Activated naive CD4-positive, alpha-beta T cell treated with Interleukin-2 at 50 U/mL for 16 hours (primary cell): Measurements from ENCODE around the gene YWHAE.
A peak's percentile ranks its signal among the peaks of the same experiment; 100 is the strongest.
"Not testable (repeated sequence)": the region's sequence is repeated elsewhere in the genome, so short reads cannot be mapped to it uniquely, and the experiment has no call there.

Source experiments
- DNase-seq: peaks from one replicate; pipeline ENCODE4 v3.0.0-alpha.2; 2020

The YWHAE gene

DNA sequence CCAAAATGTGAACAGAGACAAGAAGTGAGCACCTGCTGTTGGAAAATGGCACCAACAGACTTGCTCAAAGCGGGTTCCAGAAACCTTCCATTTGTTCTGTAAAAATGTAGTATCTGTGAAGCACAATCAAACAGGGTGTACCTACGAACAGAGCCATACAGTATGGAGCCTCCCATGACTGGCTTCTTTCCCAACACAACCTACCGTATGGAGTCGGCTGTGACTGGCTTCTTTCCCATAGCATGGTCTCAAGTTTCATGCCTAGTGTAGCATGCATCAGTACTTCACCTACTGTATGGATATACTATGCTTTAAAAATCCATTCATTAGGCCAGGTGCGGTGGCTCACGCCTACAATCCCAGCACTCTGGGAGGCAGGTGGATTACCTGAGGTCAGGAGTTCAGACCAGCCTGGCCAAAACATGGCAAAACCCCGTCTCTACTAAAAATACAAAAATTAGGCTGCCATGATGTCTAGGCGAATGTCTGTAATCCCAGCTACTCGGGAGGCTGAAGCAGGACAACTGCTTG, 26.2 kb downstream of the YWHAE start:
- no peak for DNase-seq

- DNase-seq, result no peak
Observed at GRCh38 chr17:1372618-1373017, 27.4 kb downstream of the YWHAE start.

GRCh38 chr17:1371893-1372590, 28.0 kb downstream of the YWHAE start:
- no peak for DNase-seq

GRCh38 chr17:1368588-1368987, 31.4 kb downstream of the YWHAE start:
- no peak for DNase-seq

DNA sequence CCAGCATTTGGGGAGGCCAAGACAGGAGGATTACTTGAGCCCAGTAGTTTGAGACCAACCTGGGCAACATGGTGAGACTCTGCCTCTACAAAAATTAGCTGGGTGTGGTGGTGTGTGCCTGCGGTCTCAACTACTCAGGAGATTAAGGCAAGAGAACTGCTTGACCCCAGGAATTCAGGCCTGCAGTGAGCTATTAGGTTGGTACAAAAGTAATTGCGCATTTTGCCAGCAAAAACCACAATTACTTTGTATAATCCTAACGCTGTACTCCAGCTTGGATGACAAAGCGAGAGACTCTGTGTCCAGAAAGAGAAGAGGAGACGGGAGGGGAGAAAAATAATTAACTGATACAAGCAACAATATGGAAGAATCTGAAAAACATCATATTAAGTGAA, 32.7 kb downstream of the YWHAE start:
- no peak for DNase-seq

- no peak for DNase-seq
Observed at GRCh38 chr17:1366234-1366633, 33.8 kb downstream of the YWHAE start.

DNA sequence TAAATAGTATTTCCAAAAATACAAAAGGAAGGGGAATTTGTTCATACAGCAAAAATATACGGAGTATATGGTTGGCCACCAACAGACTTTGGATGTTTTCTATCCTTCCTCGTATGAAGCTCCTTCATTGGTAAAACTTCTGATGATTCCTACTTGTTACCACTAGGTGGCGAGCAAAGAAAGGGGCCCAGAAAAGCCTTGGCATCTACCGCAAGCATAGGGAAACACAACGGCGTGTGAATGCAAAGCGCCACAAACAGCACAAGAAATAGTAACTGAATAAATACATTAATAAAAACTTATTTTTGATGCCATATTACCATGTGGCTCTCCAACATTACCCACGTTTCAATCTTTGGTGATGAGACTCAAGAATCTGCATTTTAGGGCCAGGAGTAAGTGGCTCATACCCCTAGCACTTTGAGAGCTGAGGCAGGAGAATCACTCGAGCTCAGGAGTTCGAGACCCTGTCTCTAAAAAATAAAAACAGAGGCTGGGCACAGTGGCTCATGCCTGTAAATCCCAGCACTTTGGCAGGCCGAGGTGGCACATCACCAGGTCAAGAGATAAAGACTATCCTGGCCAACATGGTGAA, 34.5 kb downstream of the YWHAE start:
- DNase-seq, result peak; percentile 52

GRCh38 chr17:1362964-1363363, 37.1 kb downstream of the YWHAE start:
- DNase-seq, result no peak

DNA sequence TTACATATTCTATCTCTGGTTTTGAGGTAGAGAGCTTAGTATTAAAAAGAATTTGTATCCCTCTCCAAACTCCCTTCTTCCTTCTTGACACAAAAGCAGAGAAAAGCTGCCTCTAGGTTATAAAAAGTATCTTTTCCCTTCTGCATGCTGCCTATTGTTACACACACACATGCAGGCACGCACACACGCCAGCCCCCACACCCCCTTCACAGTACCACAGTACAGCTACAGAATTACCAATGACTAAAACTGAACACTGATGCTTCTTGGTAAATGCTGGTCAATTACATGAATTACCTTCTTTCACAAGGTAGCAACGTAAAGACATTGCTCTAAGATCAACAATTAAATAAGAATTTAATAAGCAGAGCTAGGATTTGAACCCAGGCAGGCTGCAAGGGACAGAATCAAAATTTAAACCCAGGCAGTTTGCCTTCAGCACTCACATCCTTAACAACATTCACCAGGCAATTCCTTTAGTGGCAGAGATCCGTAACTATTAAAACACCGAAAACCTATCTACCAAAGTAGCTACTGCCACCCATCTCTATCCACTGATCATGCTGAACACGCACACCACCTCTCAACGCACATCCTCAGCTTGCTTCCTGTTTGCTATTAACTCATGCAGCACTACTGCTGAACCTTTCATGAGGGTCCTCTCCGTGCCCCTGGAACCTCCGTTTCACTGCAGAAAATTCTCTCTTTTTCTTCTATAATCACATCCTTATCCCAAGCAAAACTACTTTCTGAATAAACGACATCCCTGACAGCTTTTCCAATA, 37.8 kb downstream of the YWHAE start:
- peak; percentile 43 for DNase-seq

DNA sequence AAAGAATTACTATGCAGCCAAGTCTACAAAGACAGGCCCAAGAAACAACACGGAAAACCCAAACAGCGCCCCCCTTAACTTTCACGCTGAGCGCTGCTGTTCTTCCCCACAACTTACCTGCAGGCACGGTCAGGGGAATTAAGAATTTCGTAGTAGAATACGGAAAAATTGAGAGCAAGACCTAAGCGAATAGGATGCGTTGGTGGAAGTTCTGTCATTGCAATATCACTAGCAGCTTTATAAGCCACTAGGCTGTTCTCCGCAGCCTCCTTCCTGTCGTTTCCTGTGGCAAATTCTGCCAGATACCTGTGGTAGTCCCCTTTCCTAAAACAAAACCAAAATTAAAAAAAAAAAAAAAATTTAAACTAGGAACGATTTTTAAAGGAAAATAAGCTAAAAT, 39.0 kb downstream of the YWHAE start:
- peak; percentile 29 for DNase-seq

DNA sequence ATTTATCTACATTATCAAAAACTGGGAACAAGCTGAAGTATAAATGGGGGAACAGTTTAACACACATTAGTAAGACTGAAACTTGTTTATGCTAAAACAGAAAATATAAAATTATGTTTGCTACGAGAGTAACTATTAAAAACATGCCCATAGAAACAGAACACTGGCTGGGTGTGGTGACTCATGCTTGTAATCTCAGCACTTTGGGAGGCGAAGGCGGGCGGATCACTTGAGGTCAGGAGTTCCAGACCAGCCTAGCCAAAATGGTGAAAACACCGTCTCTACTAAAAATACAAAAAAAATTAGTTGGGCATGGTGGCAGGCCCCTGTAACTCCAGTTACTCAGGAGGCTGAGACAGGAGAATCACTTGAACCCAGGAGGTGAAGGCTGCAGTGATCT, 39.7 kb downstream of the YWHAE start:
- DNase-seq, result peak; percentile 55

DNA sequence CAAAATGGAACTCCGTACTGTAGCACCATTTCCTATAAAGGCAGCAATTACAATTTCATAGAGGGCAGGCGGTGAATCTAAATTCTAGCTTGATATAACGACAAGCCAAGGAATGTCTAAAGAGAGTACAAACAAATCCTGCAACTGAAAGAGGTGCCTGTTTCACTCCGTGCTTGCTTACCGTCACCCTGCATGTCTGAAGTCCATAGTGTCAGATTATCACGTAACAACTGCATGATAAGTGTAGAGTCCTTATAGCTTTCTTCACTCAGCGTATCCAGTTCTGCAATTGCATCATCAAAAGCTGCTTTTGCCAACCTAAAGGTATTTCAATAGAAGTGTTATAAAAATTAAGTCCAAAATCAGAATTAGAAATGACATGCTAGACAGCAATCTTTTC, 46.0 kb downstream of the YWHAE start:
- no peak for DNase-seq

DNA sequence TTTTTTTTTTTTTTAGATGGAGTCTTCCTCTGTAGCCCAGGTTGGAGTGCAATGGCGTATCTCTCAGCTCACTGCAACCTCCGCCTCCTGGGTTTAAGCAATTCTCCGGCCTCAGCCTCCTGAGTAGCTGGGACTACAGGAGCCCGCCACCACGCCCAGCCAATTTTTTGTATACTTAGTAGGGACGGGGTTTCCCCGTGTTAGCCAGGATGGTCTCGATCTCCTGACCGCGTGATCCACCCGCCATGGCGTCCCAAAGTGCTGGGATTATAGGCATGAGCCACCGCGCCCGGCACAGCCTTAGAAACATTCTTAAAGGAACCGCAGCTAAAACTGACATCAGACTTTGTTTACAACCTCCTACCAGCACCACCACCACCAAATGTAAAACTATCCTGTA, 47.5 kb downstream of the YWHAE start:
- not testable (repeated sequence) for DNase-seq

DNA sequence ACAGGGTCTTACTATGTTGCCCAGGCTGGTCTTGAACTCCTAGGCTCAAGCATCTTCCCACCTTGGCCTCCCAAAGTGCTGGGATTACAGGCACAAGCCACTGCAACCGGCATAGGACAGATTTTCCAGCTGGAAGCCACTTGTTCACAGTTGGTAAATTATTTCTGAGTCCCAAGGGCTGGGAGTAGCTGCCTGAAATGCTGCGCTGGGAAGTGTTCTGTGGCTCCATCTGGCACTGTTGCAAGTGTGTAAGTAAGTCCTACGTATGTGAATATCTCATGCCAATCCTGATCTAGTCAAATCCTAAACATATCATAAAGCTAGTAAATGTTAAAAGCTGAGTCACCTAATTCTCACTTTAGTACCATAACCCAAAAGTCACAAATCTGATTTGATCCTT, 48.1 kb downstream of the YWHAE start:
- DNase-seq, result no peak

DNA sequence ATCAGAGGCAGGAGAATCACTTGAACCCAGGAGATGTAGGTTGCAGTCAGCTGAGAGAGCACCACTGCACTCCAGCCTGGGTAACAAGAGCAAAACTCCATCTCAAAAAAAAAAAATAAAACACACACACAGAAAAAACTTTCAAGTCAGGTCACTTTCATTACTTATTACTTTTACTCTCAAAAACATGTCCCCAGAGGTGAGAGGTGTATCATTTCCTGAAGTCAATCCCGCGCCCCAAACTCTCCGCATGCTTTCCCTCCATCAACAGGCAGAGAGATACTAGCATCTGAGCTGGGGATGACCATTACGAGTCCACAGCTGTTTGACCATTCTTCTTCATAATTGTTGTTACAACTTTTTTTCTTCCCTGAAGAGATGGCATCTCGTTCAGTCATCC, 48.7 kb downstream of the YWHAE start:
- no peak for DNase-seq

DNA sequence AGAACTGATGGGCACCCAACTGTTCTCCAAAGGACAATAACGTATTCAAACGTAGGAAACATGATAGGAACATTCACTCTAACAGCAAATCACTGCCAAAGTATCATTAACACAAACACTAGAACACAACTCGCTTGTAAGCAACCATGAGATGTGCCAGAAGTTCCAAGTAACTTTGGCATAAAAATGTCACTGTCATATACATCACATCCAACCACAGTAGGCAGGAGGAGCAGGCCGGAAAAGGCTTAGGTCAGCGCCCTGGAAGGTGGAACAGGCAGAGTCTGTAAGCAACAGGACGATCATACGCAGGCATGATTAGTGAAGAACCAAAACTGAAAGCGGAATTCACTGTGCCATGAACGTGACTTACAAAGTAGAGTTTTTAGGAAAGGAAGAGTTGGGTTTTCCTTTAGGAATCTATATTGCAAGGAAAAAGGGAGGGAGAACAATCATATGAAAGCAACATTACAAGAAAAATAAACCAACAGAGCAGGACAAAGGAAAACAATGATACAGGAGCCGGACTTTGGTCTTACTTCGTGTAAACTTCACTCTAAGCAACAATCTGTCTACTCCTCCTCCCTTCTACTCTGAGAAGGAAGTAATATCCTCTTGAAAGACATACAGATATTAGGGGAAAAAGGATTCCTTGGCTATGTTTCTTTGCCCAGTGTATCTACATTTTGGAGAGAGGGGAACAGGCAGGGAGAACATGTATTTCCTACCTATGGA, 52.3 kb downstream of the YWHAE start:
- peak; percentile 23 for DNase-seq

DNA sequence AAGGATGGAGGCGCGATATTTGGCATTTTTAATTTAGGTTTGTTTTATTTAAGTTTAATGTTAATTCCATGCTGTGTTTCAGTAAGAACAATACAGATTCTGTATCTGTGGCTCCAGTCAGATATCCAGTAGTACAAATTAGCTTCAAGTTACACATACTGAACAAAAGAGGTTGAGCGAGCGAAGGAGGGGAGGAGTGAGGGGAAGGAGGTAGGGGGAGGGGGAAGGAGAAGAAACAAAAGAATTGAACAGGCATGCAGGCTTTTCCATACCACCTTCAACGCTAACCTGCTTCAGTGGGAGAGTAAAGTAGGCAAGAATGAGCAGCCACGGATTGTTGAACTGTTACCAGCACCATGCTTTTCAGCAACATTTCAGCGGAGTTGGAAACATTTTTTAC, 55.5 kb downstream of the YWHAE start:
- DNase-seq, result no peak

DNA sequence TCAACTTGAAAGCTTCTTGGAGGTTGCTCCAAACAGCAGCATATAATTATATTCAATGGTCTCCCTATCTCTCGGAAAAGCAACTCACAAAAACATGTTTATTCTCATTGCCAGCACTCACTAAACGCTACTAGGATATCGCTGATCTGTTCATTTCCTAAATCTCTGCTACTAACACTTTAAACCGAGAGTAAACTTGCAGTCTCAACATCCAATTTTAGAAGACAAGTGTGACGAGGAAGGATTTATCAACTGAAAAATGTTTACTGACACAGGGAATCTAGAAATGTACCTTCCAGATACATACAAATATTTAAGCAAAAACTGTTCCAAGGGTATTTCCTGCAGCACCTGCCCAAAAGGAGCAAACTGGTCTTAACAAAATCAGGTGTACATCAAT, 56.5 kb downstream of the YWHAE start:
- DNase-seq, result no peak

- no peak for DNase-seq
Observed at GRCh38 chr17:1340371-1340770, 59.7 kb downstream of the YWHAE start.

DNA sequence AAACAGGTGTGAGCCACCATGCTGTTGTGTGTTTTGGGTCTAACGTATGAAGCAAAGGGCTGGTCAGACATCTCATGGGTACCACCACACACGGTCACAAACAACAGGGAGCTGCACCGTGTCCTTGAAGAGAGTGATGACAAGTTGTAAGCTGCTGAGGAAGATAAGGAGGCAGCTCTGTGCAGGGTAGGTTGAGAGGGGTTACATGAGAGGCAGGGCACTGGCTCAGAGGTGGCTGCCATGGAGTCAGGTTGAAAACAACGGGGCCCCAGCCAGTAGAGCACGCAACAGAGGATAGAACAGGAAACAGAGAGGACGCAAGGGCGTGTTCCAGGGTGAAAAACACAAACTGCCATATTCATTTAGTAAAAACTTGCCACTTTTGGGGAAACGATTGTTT, 68.3 kb downstream of the YWHAE start:
- DNase-seq, result no peak

DNA sequence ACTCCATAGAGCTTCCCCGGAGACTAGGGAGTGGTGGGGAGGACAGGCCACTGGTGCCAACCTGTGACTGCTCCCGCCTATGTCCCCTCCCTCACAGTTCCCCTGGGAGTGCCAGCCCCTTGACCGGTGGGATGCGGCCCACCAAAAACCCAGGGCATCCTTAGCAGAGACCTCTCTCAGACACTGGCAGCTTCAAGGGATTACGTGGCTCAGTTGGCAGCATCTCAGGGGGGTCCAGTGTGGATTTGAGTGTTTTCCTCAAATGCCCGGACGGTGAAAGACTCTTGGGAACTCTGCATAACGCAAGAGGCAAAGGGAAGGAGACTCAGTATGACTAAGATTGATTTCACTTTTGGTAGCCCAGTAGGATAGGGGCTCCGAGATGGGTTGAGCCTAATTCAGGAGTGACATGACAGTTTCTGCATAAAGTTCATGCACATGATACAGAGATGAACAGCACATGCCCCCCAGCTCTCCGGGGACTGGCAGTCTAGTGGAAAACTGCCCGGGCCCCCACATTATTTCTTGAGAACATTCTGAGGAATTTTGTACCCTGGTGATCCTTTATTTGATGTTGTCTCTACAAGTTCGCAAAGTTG, 70.2 kb downstream of the YWHAE start:
- no peak for DNase-seq

- DNase-seq, result no peak
Observed at GRCh38 chr17:1328437-1328836, 71.6 kb downstream of the YWHAE start.

GRCh38 chr17:1325766-1326165, 74.3 kb downstream of the YWHAE start:
- no peak for DNase-seq
